ENCODE measurements around the gene C20orf144.

DNA sequence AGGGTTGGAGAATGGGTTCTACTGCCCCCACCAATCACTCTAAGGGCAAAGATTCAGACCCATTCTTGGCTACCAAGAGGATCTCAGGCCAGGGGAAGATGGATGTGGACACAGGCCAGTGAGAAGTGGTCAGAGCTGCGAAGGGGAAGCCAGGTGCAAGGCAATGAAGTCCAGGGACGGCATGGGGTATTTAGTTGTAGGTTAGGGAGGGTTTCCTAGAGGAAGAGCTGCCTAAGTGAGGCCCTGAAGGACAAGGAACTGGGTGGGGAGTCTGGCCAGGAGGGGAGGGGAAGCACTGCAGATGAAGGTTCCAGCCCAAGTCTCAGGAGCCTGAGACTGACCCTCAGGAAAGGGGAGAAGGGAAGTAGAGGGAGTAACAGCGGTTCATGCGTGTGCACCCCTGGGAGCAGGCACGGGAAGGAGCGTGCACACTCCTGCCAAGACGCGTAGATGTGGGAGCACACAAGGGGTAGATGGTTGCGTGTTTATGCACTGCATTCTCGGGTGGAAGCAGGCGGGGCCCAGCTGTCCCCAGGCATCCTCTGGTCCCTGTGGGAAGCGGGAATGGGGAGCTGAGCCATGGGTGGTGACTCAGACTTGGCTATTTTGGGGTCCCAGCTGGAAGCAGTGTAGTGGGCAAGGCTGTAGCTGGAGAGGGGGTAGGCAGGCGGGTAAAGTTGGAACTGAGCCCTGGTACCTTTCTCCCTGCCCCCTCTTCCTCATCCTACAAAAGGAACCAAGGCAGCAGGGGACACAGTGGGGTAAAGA is 7.9 kb downstream of the C20orf144 start:
- TF ChIP-seq, protein P1, sequence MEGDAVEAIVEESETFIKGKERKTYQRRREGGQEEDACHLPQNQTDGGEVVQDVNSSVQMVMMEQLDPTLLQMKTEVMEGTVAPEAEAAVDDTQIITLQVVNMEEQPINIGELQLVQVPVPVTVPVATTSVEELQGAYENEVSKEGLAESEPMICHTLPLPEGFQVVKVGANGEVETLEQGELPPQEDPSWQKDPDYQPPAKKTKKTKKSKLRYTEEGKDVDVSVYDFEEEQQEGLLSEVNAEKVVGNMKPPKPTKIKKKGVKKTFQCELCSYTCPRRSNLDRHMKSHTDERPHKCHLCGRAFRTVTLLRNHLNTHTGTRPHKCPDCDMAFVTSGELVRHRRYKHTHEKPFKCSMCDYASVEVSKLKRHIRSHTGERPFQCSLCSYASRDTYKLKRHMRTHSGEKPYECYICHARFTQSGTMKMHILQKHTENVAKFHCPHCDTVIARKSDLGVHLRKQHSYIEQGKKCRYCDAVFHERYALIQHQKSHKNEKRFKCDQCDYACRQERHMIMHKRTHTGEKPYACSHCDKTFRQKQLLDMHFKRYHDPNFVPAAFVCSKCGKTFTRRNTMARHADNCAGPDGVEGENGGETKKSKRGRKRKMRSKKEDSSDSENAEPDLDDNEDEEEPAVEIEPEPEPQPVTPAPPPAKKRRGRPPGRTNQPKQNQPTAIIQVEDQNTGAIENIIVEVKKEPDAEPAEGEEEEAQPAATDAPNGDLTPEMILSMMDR (IDR thresholded peaks at IDR 0.05): no peak
- TF ChIP-seq POLR2A (IDR thresholded peaks at IDR 0.05): no peak
